Stimulated activated effector memory CD8-positive, alpha-beta T cell treated with anti-CD3 and anti-CD28 coated beads, Interleukin-12 subunit alpha, Interleukin-12 subunit beta, amount 100 ng/mL, for 72 hours (primary cell): ENCODE data around the gene KANSL1.
"Not testable (repeated sequence)": the region's sequence is repeated elsewhere in the genome, so short reads cannot be mapped to it uniquely, and the experiment has no call there.

ENCODE experiments used
- ATAC-seq: fragments of 150-1000 bp; cut with Tn5 transposase; 2 replicates; pipeline ENCODE4 v1.10.0; 2021
- DNase-seq, 2 donors: peaks; one replicate each; pipeline ENCODE4 v3.0.0; 2021 to 2022; ENCODE audit warnings: low spot score in 2 of 2
- H3K27ac Mint-ChIP-seq: one replicate; pipeline ENCODE4 v1.8.0; 2022; ENCODE audit warnings: mild to moderate bottlenecking, mixed read lengths
- H3K36me3 Mint-ChIP-seq: one replicate; pipeline ENCODE4 v1.8.0; 2022; ENCODE audit warnings: mild to moderate bottlenecking, mixed read lengths
- H3K4me1 Mint-ChIP-seq: one replicate; pipeline ENCODE4 v1.8.0; 2022; ENCODE audit warnings: mixed read lengths
- H3K4me3 Mint-ChIP-seq: one replicate; pipeline ENCODE4 v1.8.0; 2022; ENCODE audit warnings: mild to moderate bottlenecking, mixed read lengths
- H3K9me3 Mint-ChIP-seq: one replicate; pipeline ENCODE4 v1.8.0; 2022; ENCODE audit warnings: mixed read lengths

KANSL1 gene

DNA sequence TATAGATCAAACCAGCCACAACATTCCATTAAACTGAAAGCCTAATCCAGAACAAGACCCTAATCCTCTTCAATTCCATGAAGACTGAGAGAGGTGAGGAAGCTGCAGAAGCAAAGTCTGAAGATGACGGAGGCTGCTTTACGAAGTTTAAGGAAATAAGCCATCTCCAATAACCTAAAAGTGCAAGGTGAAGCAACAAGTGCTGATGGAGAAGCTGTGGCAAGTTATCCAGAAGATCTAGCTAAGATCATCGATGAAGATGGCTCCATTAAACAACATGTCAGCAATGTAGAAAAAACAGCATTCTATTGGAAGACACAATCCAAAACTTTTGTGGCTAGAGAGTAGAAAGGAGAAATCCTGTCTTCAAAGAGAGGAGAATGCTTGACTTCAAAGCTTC is 69.6 kb downstream of the KANSL1 start:
- Mint-ChIP-seq H3K9me3 (no peaks in the 10 kb centered on the region), H3K36me3 (no peaks in the 10 kb centered on the region), H3K4me3 (no peak overlapping the region), H3K27ac (no peak overlapping the region), H3K4me1 (peaks cover 73% of the 10 kb centered on the region)
- no peak for ATAC-seq
- DNase-seq, result no peak

DNA sequence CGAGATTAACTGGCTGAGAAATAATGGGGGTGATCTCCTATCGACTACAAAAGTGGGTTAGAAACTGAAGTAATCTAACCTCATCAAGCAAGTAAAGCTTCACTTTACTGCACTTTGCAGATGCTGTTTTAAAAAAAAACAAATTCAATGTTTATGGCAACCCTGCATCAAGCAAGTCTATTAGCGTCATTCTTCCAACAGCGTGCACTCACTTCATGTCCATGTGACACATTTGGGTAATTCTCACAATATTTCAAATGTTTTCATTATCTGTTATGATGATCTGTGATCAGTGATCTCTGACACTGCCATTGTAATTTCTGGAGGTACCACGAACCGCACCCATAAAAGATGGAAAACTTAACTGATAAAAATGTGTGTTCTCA is 70.8 kb downstream of the KANSL1 start:
- ATAC-seq (peak; percentile 51), DNase-seq (no peak)
- Mint-ChIP-seq H3K4me1 (peaks cover 69% of the 10 kb centered on the region), H3K4me3 (peak overlapping the region; percentile 1), H3K36me3 (no peaks in the 10 kb centered on the region), H3K9me3 (no peaks in the 10 kb centered on the region), H3K27ac (peak overlapping the region; percentile 30)

DNA sequence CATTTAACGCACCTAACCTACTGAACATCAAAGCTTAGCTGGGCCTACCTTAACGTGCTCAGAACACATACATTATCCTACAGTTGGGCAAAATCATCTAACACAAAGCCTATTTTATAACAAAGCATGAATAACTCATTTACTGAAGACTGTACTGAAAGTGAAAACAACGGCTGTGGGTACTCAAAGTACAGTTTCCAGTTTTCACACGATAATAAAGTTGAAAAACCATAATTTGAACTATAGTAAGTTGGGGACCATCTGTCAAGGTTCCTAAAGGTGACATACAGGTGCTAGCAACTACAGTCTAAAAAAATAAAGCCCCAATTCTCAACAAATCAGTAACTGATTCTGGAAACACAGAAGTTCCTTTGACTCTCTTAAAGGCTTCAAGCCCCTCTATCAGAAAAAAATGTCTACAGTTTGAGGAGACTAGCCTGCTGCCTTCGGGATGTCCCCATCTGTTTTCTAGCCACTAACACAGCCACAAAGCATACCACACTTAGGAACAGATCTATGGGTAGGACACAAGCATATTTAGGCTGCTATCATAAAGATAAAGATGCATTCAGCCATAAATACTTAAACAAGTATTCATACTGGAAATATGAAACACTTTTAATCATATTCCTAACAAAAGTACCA is 71.3 kb downstream of the KANSL1 start:
- Mint-ChIP-seq H3K4me1 (peaks cover 72% of the 10 kb centered on the region), H3K9me3 (no peaks in the 10 kb centered on the region), H3K27ac (peak overlapping the region; percentile 30), H3K4me3 (peak overlapping the region; percentile 1), H3K36me3 (no peaks in the 10 kb centered on the region)
- peak; percentile 69 for ATAC-seq
- no peak for DNase-seq

DNA sequence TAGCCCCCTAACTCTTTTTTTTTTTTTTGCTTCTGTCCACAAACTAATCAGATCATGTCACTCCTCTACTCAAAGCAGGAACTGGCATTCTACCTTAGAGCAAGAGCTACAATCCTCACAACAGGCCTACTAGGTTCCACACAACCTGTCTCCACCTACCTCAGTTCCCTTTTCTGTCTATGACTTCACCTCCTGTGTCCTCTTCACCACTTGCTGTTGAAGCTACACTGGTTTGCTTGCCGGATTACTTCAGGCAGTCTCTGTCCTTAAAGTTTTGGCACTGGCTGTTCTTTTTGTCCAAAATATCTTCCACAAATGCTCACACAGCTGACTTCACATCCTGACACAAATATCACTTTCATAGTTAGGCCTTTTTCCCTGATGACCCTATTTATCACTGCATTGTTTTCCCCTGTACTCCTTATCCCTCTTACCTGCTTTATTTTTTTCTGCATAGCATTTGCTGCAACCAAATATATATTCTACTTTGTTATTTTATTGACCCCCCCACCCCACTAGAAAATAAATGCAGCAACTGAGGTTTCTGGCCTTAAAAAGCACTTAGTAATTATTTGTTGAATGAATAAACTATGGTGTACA is 72.0 kb downstream of the KANSL1 start:
- Mint-ChIP-seq H3K4me3 (peak overlapping the region; percentile 1), H3K27ac (peak overlapping the region; percentile 6), H3K4me1 (peaks cover 67% of the 10 kb centered on the region), H3K9me3 (no peaks in the 10 kb centered on the region), H3K36me3 (no peaks in the 10 kb centered on the region)
- no peak for ATAC-seq
- no peak for DNase-seq

DNA sequence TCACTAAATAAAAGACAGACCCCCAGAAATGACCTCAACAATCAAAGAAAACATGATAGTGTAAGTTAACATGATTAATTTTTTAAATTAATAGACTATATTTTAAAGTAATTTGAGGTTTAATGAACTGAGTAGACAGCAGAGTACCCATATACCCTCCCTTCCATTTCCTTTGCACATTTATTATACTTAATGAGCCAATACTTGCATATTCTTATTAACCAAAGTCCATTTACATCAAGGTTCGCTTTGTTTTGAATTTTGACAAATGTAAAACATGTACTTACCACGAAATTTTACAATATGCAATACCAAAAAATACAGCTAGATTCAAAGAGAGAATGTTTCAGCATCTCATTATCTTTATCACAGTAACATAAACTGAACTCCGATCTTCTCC is 72.7 kb downstream of the KANSL1 start:
- ATAC-seq (no peak), DNase-seq (no peak)
- Mint-ChIP-seq H3K4me1 (peaks cover 66% of the 10 kb centered on the region), H3K9me3 (no peaks in the 10 kb centered on the region), H3K4me3 (no peak overlapping the region), H3K27ac (peak overlapping the region; percentile 6), H3K36me3 (no peaks in the 10 kb centered on the region)

DNA sequence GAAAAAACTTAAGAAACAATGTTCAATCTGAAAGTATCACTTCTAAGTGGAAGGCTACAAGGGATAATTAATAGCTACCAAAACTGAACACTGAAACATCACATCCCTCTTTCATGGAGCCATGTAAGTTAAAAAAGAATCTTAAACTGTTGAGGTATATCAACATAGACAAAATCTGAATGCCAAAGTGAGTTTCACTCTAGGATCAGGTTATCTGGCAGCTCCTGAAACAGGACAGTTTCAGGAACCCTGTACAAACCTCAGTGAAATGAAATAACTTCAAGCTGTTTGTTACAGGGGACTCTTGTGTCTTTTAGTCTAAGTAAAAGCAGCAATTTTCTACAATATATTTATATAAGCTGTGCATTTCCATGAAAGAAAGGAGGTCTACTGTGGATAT is 73.2 kb downstream of the KANSL1 start:
- Mint-ChIP-seq H3K4me3 (no peak overlapping the region), H3K36me3 (peaks cover 3% of the 10 kb centered on the region), H3K27ac (peak overlapping the region; percentile 17), H3K9me3 (no peaks in the 10 kb centered on the region), H3K4me1 (peaks cover 70% of the 10 kb centered on the region)
- no peak for DNase-seq
- no peak for ATAC-seq

DNA sequence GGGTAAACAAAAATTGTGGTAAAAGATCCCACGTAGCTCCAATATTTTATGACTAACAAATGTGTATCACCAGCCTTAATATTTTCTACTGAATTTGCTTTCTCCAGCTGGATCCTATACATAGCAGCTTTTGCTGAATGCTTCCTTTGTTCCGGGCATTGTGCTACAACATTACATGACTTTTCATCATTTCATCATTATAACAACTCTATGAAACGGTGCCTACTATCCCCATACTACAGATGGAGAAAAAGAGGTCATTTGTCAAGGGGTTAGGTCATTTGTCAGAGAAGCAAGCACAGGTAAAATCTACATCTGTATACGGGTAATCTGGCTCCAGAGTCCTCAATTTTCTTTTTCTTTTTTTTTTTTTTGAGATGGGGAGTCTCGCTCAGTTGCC is 74.3 kb downstream of the KANSL1 start:
- ATAC-seq (no peak), DNase-seq (no peak)
- H3K36me3 Mint-ChIP-seq, result peaks cover 6% of the 10 kb centered on the region
- H3K9me3 Mint-ChIP-seq, result no peaks in the 10 kb centered on the region
- H3K4me3 Mint-ChIP-seq, result no peak overlapping the region
- H3K4me1 Mint-ChIP-seq, result peaks cover 65% of the 10 kb centered on the region
- no peak overlapping the region for H3K27ac Mint-ChIP-seq

DNA sequence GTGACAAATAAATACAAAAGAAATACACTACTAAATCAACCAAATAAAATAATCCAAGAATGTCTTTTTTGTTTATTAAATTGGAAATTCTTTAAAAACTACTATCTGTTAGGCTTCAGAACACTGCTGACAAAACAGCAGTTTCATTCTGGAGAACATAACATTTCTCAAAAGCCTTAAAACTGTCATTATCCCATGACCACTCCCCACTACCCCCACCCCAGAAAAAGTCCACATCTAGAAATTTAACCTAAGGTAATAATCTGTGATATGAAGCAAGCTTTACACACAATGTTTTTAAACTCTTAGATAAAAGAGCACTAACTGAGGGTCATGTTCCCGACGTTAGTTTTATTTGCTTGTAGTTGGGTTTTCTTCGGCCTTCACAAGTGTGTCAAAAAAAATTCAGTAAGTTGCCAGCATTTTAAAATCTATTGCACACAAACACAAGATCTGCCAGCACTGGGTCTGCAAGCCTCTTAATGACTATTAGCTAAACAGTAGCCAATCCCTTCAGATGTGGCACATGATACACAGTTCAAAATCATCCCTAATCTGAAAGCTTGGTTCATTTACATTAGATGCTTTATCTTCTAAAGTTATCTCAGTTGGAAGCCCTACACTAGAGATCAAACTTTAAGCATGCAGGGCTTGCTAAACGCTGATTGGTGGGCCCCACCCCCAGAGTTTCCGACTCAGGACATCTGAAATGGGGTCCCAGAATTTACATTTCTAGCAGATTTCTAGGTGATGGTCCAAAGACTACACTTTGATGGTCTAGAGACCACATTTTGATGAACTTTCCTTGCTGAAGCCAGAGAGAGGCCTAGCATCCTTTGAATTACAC is 75.2 kb downstream of the KANSL1 start:
- H3K4me1 Mint-ChIP-seq, result peaks cover 73% of the 10 kb centered on the region
- H3K36me3 Mint-ChIP-seq, result peaks cover 6% of the 10 kb centered on the region
- DNase-seq (no peak), ATAC-seq (no peak)
- H3K27ac Mint-ChIP-seq, result no peak overlapping the region
- no peak overlapping the region for H3K4me3 Mint-ChIP-seq
- no peaks in the 10 kb centered on the region for H3K9me3 Mint-ChIP-seq

DNA sequence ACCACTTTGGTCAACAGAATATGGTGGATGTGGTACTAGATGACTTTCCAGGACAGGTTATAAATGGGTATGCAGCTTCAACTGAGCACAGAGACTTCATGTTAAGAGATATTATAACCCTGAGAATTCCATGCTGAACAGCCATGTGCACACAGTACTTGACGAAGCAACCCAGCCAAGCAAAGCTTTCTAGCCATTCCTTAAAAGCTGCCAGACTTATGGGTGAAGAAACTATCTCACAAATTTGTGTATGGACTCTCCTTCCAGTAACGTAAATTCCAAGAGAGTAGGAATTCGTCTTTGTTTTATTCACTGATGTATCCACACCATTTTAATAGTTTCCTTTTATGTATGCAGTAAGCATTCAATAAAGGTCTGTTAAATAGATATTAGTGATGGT is 76.1 kb downstream of the KANSL1 start:
- Mint-ChIP-seq H3K9me3 (no peaks in the 10 kb centered on the region), H3K4me1 (peaks cover 70% of the 10 kb centered on the region), H3K36me3 (peaks cover 6% of the 10 kb centered on the region), H3K4me3 (no peak overlapping the region), H3K27ac (no peak overlapping the region)
- DNase-seq (no peak), ATAC-seq (no peak)

DNA sequence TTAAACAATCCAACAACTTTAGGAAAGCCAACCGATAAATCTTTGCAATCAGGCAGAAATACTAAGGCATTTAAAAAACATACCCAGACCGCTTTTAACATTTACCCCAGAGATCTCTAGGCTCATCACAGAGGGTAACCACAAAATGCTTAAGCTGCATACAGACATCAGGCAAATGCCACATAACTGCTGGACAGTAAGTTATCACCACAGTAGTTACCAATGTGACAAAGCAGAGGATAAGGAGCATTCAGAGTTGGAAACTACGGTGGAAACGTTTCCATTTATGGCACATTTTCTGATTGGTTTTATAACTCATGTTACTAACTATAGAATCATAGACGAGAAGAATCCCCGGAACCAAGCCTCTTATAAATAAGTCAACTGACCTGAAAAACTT is 77.5 kb downstream of the KANSL1 start:
- peak overlapping the region; percentile 41 for H3K27ac Mint-ChIP-seq
- H3K9me3 Mint-ChIP-seq, result no peaks in the 10 kb centered on the region
- peaks cover 67% of the 10 kb centered on the region for H3K4me1 Mint-ChIP-seq
- peak; percentile 47 for ATAC-seq
- no peak for DNase-seq
- H3K4me3 Mint-ChIP-seq, result no peak overlapping the region
- peaks cover 6% of the 10 kb centered on the region for H3K36me3 Mint-ChIP-seq

DNA sequence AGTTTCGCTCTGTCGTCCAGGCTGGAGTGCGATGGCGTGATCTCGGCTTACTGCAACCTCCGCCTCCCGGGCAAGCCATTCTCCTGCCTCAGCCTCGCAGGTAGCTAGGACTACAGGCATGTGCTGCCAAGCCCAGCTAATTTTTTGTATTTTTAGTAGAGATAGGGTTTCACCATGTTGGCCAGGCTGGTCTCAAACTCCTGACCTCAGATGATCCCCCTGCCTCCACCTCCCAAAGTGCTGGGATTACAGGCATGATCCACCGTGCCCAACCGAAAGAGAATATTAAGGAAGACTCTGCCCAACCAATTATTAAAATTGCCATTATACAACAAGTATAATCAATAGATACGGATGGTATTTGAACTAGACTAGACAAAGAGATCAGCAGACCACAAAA is 82.0 kb downstream of the KANSL1 start:
- H3K4me3 Mint-ChIP-seq, H3K36me3 Mint-ChIP-seq, DNase-seq, ATAC-seq, H3K27ac Mint-ChIP-seq, H3K9me3 Mint-ChIP-seq: not testable (repeated sequence)
- peaks cover 77% of the 10 kb centered on the region for H3K4me1 Mint-ChIP-seq

DNA sequence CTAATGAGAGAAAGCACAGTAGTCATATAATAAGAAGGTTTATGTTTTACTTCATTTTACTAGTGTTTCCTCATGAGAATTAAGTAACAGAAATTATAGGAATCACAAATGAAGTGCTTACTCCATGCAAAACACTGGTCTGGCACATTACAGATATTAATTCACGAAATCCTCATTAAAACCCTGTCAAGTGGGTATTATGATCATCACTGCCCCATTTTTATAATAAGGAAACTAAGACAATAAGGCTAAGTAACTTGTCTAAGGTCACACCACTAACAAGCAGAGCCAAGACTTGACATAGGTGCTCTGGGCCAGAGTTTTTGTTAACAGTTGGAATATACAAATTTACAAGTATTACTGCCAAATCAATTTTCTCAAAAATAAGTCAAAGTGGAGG is 83.0 kb downstream of the KANSL1 start:
- Mint-ChIP-seq H3K27ac (no peak overlapping the region), H3K4me1 (peaks cover 69% of the 10 kb centered on the region), H3K9me3 (no peaks in the 10 kb centered on the region), H3K36me3 (peaks cover 5% of the 10 kb centered on the region), H3K4me3 (no peak overlapping the region)
- ATAC-seq (no peak), DNase-seq (no peak)

DNA sequence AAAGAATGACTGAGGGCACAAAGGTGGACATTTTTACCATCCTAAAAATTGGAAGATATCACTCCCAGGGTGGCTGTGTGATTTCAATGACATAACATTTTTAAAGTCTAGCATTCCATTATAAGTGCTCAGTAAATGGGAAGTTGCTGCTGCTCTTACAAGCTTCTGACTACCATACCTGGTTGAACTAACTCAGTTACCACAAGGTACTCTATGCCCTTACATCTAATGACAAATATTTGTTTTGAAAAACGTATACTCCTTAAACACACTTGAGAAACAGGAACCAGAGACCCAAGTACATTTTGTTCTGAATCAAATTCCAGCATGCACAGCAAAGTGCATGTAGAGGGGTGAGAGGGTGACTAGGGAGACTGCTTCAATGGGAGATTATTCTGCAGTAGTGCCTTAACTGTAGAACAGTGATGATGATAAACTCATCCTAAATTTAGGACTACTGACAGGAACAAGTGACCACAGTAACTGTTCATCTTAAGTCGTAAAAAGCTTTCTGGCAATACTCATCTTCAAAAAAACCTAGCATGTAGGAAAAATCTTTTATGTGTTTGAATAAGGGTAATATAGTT is 83.5 kb downstream of the KANSL1 start:
- H3K4me1 Mint-ChIP-seq, result peaks cover 67% of the 10 kb centered on the region
- H3K27ac Mint-ChIP-seq, result no peak overlapping the region
- DNase-seq, result no peak
- no peaks in the 10 kb centered on the region for H3K9me3 Mint-ChIP-seq
- ATAC-seq, result no peak
- no peak overlapping the region for H3K4me3 Mint-ChIP-seq
- no peaks in the 10 kb centered on the region for H3K36me3 Mint-ChIP-seq

DNA sequence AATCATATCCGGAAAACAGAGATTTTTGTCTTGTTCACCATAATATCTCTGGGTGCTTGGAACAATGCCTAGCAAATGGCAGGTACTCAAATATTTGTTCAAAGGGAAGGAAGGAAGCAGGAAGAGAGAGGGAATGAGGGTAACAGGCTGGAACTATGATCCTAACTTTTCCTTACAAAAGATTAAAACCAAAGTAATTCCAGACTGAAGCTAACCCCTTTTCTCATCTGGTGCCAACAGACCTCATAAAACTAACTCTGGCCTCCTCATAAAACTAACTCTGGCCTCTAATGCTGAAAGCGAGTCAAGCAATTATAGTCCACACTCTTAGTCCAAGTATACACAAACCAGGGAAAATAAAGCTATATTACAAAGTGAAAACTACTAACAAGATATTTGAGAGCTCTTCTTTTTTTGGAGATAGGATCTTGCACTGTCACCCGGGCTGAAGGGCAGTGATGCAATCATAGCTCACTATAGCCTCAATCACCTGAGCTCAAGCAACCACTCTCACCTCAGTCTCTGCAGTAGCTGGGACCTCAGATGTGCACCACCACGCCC is 84.6 kb downstream of the KANSL1 start:
- ATAC-seq, result no peak
- DNase-seq, result no peak
- Mint-ChIP-seq H3K9me3 (no peaks in the 10 kb centered on the region), H3K4me3 (no peak overlapping the region), H3K36me3 (no peaks in the 10 kb centered on the region), H3K4me1 (peaks cover 72% of the 10 kb centered on the region), H3K27ac (peak overlapping the region; percentile 19)

DNA sequence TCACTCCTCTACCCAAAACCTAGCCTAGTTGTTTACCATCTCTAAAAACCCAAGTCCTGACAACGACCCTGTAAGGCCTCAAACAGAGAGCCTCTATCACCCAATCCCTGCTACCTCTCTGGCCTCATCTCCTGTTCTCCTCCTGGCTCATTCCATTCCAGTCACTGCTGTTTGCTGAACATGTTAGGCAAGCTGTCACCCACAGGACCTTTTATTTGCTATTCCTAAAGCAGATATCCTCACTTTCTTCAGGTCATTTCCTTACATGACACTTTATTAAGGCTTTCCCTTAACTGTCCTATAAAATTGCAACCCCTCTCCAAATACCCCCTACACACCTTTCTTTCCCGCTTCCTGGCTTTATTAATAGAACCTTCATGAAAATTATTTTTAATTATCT is 85.1 kb downstream of the KANSL1 start:
- ATAC-seq, result no peak
- H3K4me1 Mint-ChIP-seq, result peaks cover 72% of the 10 kb centered on the region

More for the DNA sequence above, 85.1 kb downstream of the KANSL1 start:
- DNase-seq, result no peak
- Mint-ChIP-seq H3K4me3 (no peak overlapping the region), H3K36me3 (no peaks in the 10 kb centered on the region), H3K27ac (peak overlapping the region; percentile 19), H3K9me3 (no peaks in the 10 kb centered on the region)
